T-helper 1 cell treated with Interleukin-12 subunit alpha and Interleukin-12 subunit beta and Interleukin-4 antibody, amounts not matched to agents 30 μg/mL and 1 μg/mL, for 36 hours (primary cell): ENCODE results near the gene ING2.
"Not testable (repeated sequence)": the region's sequence is repeated elsewhere in the genome, so short reads cannot be mapped to it uniquely, and the experiment has no call there.

Experiments used
- H3K27ac Mint-ChIP-seq: one replicate; pipeline ENCODE4 v1.8.0; 2021; ENCODE audit warnings: mild to moderate bottlenecking, mixed read lengths
- H3K27me3 Mint-ChIP-seq: one replicate; pipeline ENCODE4 v1.8.0; 2021; ENCODE audit warnings: low read depth, mixed read lengths
- H3K36me3 Mint-ChIP-seq: one replicate; pipeline ENCODE4 v1.8.0; 2021; ENCODE audit warnings: low read depth, mixed read lengths
- H3K4me1 Mint-ChIP-seq: one replicate; pipeline ENCODE4 v1.8.0; 2021; ENCODE audit warnings: low read depth, mixed read lengths
- H3K4me3 Mint-ChIP-seq: one replicate; pipeline ENCODE4 v1.8.0; 2021; ENCODE audit warnings: mild to moderate bottlenecking, moderate library complexity, mixed read lengths
- H3K9me3 Mint-ChIP-seq: one replicate; pipeline ENCODE4 v1.8.0; 2021; ENCODE audit warnings: mixed read lengths

The ING2 gene, protein sequence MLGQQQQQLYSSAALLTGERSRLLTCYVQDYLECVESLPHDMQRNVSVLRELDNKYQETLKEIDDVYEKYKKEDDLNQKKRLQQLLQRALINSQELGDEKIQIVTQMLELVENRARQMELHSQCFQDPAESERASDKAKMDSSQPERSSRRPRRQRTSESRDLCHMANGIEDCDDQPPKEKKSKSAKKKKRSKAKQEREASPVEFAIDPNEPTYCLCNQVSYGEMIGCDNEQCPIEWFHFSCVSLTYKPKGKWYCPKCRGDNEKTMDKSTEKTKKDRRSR

DNA sequence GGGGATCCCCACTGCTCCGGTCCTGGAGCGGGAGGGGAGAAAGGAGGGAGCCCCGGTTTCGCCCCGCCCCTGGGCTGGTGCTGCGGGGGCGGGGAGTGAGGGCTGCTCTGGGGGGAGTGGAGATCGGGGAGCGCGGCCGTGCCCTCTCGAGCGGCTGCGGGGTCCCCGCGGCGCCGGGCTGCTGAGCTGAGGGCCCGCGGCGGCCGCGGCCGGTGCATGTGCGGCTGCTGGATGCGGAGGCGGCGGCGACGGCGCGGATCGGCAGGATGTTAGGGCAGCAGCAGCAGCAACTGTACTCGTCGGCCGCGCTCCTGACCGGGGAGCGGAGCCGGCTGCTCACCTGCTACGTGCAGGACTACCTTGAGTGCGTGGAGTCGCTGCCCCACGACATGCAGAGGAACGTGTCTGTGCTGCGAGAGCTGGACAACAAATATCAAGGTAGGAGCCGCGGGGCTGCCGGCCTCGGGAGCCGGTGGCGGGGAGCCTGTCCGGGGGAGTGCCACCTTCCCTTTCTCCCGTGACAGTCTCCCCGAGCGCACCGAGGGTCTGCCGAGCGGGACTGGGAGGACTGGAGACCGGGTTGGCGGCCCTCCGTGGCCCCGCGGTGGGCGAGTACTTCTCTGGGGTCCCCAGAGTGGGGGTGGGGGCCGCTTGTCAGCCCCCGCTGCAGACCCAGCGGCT lies at the start of gene ING2:
TSS of gene ING2 (plus strand) at position 129 of the 681 bp plus-strand sequence. CDS start at position 267, 138 bp downstream.
- peak within 1 kb of the TSS; percentile 96 for H3K27ac Mint-ChIP-seq
- peak within 1 kb of the TSS; percentile 94 for H3K4me3 Mint-ChIP-seq
- peaks cover 24% of the 10 kb centered on the region for H3K4me1 Mint-ChIP-seq
- H3K36me3 Mint-ChIP-seq: peaks cover 1% of the 10 kb centered on the region
- H3K9me3 Mint-ChIP-seq: no peaks in the 10 kb centered on the region
- no peaks in the 10 kb centered on the region for H3K27me3 Mint-ChIP-seq

DNA sequence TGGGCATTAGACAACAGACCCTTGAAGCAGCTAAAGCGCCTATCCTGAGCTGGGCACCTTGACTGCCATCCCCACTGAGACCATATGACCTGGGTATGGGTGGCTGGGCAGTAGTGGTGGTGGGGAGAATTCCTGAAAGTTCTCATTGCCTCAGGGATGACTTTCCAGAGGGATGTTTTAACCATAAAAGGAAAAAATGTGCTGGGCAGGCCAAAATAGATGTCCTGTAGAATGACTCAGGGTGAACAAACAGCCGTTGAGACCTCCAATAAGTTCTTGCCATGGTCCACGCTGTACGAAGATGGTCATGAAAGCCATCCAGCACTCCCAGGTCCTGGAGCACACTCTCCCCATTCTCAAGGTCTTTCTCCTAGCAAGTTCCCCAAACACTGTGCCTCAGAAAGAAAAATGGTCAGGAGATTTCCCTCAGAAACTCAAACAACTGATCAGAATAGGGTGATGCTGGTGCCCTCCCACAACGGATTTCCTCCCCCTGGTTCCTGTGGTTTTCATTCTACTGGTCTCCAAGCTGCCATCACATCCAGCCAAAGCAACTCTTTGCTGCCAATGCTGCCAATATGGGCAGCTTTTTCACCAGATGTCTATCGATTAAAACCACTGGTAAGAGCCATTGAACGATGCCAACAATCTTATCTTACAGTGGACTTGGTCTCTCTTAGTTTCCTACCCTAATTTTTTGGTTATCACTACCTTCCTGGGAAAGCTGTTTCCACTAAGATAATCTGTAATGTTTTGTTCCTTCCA lies 49.2 kb upstream of the ING2 start:
- H3K27ac Mint-ChIP-seq: no peak overlapping the region
- no peaks in the 10 kb centered on the region for H3K27me3 Mint-ChIP-seq
- no peak overlapping the region for H3K4me3 Mint-ChIP-seq
- no peaks in the 10 kb centered on the region for H3K9me3 Mint-ChIP-seq
- peaks cover 15% of the 10 kb centered on the region for H3K36me3 Mint-ChIP-seq
- H3K4me1 Mint-ChIP-seq: peaks cover 15% of the 10 kb centered on the region

DNA sequence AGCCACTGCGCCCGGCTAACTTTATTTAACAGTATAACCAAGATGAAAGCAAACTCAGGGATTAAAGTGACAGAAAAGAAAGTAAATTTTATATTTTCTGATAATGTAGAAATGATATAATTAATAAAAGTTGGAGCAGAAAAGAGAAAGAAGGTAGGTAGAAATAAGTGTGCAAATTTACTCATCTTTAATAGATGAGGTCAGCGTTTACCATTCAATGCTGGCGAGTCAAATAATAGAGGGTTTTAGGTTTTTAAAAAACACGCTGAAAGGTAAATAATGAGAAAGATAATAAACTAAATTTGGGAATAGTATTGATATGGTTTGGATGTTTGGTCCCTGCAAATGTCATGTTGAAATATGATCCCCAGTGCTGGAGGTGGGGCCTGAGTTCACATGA lies 46.9 kb upstream of the ING2 start:
- peaks cover 7% of the 10 kb centered on the region for H3K36me3 Mint-ChIP-seq
- H3K27me3 Mint-ChIP-seq: no peaks in the 10 kb centered on the region
- H3K9me3 Mint-ChIP-seq: no peaks in the 10 kb centered on the region
- H3K4me3 Mint-ChIP-seq: no peak overlapping the region
- no peak overlapping the region for H3K27ac Mint-ChIP-seq
- peaks cover 15% of the 10 kb centered on the region for H3K4me1 Mint-ChIP-seq

DNA sequence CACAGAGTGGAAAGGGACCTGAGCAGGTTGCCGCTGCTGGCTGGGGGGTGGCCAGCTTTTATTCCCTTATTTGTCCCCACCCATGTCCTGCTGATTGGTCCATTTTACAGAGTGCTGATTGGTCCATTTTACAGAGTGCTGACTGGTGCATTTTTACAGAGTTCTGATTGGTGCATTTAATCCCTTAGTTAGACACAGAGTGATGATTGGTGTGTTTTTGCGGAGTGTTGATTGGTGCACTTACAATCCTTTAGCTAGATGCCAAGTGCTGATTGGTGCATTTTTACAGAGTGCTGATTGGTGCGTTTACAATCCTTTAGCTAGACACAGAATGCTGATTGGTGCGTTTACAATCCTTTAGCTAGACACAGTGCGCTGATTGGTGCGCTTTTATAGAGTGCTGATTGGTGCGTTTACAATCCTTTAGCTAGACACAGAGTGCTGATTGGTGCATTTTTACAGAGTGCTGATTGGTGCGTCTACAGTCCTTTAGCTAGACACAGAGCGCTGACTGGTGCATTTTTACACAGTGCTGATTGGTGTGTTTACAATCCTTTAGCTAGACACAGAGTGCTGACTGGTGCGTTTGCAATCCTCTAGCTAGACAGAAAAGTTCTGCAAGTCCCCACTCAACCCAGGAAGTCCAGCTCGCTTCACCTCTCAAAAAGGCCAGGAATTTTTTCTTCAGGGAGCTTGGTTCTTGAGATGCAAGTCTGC lies 40.8 kb upstream of the ING2 start:
- H3K27ac Mint-ChIP-seq, H3K27me3 Mint-ChIP-seq, H3K4me1 Mint-ChIP-seq: not testable (repeated sequence)

DNA sequence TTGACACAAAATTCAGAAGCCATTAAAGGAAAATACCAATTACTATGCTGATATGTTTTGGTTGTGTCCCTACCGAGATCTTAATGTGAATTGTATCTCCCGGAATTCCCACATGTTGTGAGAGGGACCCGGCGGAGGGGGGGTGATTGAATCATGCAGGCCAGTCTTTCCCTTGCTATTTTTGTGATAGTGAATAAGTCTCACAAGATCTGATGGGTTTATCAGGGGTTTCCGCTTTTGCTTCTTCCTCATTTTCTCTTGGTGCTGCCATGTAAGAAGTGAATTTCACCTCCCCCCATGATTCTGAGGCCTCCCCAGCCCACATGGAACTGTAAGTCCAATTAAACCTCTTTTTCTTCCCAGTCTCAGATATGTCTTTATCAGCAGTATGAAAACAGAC lies 39.0 kb upstream of the ING2 start:
- not testable (repeated sequence) for H3K4me3 Mint-ChIP-seq, H3K4me1 Mint-ChIP-seq, H3K36me3 Mint-ChIP-seq, H3K27me3 Mint-ChIP-seq, H3K9me3 Mint-ChIP-seq, H3K27ac Mint-ChIP-seq

More for the DNA sequence above, 40.8 kb upstream of the ING2 start:
- H3K9me3 Mint-ChIP-seq, H3K36me3 Mint-ChIP-seq, H3K4me3 Mint-ChIP-seq: not testable (repeated sequence)

DNA sequence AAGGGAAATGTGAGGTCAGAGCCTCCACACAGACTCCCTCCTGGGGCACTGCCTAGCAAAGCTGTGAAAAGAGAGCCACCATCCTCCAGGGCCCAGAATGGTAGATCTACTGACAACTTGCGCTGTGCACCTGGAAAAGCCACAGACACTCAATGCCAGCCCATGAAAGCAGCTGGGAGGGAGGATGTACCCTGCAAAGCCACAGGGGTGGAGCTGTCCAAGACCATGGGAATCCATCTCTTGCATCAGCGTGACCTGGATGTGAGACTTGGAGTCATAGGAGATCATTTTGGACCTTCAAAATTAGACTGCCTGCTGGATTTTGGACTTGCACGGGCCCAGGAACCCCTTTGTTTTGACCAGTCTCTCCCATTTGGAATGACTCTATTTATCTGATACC lies 37.6 kb upstream of the ING2 start:
- Mint-ChIP-seq H3K4me3 (no peak overlapping the region), H3K4me1 (peaks cover 2% of the 10 kb centered on the region), H3K36me3 (no peaks in the 10 kb centered on the region), H3K9me3 (peaks cover 6% of the 10 kb centered on the region), H3K27me3 (peaks cover 5% of the 10 kb centered on the region), H3K27ac (no peak overlapping the region)

DNA sequence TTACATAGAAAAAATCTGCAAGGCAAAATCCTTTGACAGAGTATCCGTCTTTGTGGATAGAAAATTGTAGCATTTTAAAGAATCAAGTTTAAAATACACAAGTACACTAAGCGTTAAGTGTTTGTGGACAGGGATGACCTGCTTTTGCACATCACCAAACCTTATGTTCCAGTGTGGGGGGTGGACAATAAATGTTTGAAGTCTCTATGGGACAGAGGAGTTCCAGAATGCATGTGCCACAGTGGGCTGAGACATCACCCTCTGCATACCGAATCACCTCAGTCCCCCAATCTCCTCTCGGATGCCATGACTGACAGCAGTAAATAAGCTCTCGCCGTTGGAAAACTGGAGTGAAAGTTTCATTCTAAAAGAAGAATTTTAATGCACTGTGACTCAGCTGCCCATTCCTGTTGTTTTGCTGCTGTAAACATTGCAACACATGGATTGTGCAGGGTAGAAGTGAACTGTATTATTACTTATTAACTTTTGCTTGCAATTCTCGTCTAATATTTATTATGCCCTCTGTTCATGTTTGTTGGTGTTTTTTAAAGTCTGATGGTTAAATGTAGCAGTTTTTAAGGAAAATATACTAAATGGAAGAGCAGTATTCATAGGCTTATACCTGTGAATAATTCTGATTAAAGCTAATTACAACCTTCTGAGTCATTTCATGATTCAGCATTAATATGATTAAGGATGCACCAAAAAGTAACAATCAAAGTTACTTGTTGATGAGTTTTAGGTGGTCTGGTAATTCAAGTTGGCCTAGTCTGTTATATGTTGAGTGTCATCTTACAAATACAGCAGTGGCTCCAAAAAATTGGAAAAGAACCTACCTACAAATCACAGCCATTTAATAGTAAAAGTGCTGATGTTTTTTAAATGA lies 36.4 kb upstream of the ING2 start:
- Mint-ChIP-seq H3K36me3 (no peaks in the 10 kb centered on the region), H3K9me3 (peaks cover 6% of the 10 kb centered on the region), H3K4me1 (peaks cover 7% of the 10 kb centered on the region), H3K4me3 (no peak overlapping the region), H3K27me3 (peaks cover 5% of the 10 kb centered on the region), H3K27ac (no peak overlapping the region)

DNA sequence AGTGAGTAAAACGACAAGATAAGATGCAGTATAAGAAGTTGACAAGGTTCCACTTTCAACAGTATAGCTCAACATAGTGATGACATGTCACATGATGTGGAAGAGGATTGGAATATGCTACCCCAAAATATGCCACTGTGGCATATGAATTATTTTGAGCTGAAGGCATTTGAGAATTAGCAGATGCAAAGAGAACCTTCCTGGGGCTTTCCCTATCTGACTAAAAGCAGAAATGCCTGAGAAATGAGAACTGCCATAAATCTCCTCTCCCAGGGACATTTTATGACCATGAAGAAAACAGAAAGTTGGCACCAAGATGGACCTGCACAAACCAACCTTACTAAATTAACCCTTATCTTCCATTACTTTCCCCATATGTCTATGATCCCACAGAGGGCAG lies 35.6 kb upstream of the ING2 start:
- Mint-ChIP-seq H3K27ac (no peak overlapping the region), H3K36me3 (no peaks in the 10 kb centered on the region), H3K27me3 (peaks cover 5% of the 10 kb centered on the region), H3K4me3 (no peak overlapping the region), H3K9me3 (peaks cover under 1% of the 10 kb centered on the region), H3K4me1 (peaks cover 7% of the 10 kb centered on the region)

DNA sequence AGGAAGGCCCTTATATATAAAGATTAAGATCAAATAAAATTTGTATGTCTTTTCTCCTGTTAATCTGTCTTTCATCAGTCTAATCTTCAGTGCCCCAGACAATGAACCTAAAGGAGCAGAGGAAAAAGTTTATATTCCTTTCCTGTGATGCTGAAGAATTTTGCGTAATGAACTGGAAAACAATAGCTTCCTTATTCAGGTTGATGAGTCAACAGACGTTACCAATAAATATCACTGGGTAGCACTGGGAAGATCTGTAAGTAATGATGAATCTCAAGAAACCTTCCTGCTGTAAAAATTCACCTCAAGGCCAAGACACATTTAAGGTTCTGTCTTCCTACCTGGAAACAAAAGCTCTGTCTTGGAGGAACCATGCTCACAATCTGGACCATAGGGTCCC lies 34.9 kb upstream of the ING2 start:
- Mint-ChIP-seq H3K36me3 (no peaks in the 10 kb centered on the region), H3K4me3 (no peak overlapping the region), H3K27ac (no peak overlapping the region), H3K9me3 (no peaks in the 10 kb centered on the region), H3K27me3 (peaks cover 5% of the 10 kb centered on the region), H3K4me1 (peaks cover 7% of the 10 kb centered on the region)

DNA sequence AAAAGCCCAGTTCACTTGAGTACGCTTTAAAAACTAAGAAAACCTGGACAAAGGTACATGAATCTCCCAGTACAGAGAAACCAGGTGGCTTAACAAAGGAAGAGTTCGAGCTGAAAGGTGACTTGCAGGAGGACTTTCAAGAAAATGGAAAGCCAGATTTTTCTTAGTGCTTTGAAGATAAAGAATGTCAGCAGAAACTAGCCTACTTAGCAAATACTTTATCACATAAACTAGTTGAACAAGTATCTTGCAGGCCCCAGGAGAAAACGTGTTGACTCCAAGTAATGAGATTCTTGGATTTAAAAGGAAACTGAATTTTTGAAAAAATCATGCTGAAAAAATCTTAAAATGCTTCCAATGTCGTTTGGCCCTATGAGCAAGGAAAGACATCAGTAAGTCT lies 34.0 kb upstream of the ING2 start:
- H3K36me3 Mint-ChIP-seq: no peaks in the 10 kb centered on the region
- H3K4me3 Mint-ChIP-seq: no peak overlapping the region
- no peak overlapping the region for H3K27ac Mint-ChIP-seq
- H3K4me1 Mint-ChIP-seq: peaks cover 7% of the 10 kb centered on the region
- H3K9me3 Mint-ChIP-seq: no peaks in the 10 kb centered on the region
- H3K27me3 Mint-ChIP-seq: peaks cover 2% of the 10 kb centered on the region

DNA sequence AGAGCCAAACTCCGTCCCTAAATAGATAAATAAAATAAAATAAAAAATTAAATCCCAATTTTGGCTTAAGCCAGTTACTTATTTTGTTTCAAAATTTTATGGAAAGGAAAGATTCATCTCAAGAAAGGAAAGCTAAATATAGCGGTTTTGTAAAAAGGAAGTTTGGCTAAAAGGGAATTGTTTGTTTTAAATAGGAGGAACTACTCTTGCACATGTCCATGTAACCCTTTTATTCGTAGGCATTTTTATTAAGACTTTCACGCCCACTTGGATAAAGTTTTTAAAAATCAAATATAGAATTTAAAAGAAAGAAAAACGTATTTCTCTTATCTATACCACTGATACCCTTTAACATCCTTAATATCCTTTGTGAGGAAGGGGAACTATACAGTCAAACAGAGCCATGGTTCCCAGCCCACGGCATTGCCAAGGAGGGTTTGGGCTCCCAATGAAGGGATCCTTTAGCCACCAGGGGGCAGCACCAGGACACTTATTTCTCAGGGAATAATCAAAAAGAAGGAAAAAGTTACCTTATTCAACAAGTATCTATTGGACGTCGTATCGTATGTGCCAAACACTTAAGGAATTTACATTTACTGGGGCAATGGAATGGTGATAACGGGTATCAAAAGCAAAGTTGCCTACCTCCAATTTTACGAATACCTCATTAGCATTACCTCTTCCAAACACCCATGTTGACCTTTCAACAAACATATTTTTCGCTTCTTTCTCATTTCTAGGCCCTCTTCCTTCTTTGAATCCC lies 32.7 kb upstream of the ING2 start:
- no peaks in the 10 kb centered on the region for H3K36me3 Mint-ChIP-seq
- no peaks in the 10 kb centered on the region for H3K27me3 Mint-ChIP-seq
- H3K4me3 Mint-ChIP-seq: no peak overlapping the region
- H3K27ac Mint-ChIP-seq: no peak overlapping the region
- H3K4me1 Mint-ChIP-seq: peaks cover 7% of the 10 kb centered on the region
- H3K9me3 Mint-ChIP-seq: no peaks in the 10 kb centered on the region

DNA sequence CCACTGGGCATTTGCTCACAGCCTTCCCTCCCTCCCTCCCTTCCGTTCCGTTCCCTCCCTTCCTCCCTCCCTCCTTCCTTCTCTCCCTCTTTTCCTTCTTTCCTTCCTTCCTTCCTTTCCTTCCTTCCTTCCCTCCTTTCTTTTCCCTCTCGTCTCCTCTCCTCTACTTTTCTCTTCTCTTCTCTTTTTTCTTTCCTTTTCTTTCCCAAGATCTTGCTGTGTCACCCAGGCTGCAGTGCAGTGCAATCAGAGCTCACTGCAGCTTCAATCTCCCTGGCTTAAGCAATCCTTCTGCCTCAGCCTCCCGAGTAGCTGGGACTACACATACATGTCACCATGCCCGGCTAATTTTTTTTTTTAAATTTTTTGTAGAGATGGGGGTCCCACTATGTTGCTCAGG lies 26.7 kb upstream of the ING2 start:
- Mint-ChIP-seq H3K27ac (no peak overlapping the region), H3K27me3 (peaks cover 4% of the 10 kb centered on the region), H3K4me1 (no peaks in the 10 kb centered on the region), H3K36me3 (no peaks in the 10 kb centered on the region), H3K9me3 (no peaks in the 10 kb centered on the region), H3K4me3 (no peak overlapping the region)

DNA sequence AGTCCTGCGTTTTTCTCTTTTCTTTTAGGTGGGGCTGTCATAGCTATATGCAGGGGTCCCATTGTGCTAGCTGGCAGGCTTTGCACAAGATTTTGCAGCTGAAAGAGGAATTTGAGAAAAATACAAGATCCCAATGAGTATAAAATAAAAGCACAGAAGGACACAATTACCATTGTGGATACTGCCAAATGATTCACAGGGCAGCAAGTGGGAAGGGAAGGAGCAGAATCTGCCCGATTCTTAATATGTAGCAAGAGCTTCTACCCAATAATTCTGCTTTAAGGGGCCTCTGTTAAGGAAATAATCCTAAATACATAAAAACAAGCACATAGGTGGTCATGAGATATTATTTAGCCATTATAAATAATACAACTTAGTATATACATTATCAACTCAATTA lies 25.9 kb upstream of the ING2 start:
- no peak overlapping the region for H3K4me3 Mint-ChIP-seq
- H3K4me1 Mint-ChIP-seq: no peaks in the 10 kb centered on the region
- no peaks in the 10 kb centered on the region for H3K9me3 Mint-ChIP-seq
- H3K27me3 Mint-ChIP-seq: peaks cover 4% of the 10 kb centered on the region
- no peak overlapping the region for H3K27ac Mint-ChIP-seq
- H3K36me3 Mint-ChIP-seq: no peaks in the 10 kb centered on the region
